SK-N-SH treated with all-trans-retinoic acid at 6 μM for 48 hours (cell line): ENCODE results near the gene TRIOBP.
A peak's percentile ranks its signal among the peaks of the same experiment; 100 is the strongest.

Source experiments
- ATAC-seq: fragments of 200-7000 bp; cut with Tn5 transposase; 3 replicates; pipeline ENCODE4 v1.9.1; 2020; ENCODE audit warnings: mild to moderate bottlenecking, moderate library complexity
- ARNTL ChIP-seq: fragments of 450-650 bp; formaldehyde crosslinking; IDR thresholded peaks from 2 replicates; pipeline ENCODE4 v1.5.0; 2020; ENCODE audit warnings: low read depth, mild to moderate bottlenecking, moderate library complexity, borderline replicate concordance
- BACH2 ChIP-seq: fragments of 250-450 bp; sonication (Bioruptor Pico); IDR thresholded peaks from 2 replicates; pipeline ENCODE4 v1.9.0; 2021; ENCODE audit warnings: mild to moderate bottlenecking, borderline replicate concordance
- CREB5 ChIP-seq: fragments of 250-450 bp; sonication (Bioruptor Pico); IDR thresholded peaks from 2 replicates; pipeline ENCODE4 v1.5.1; 2020; ENCODE audit warnings: low read depth, mild to moderate bottlenecking, moderate library complexity
- CSDC2 ChIP-seq: fragments of 250-450 bp; sonication (Bioruptor Pico); IDR thresholded peaks from 2 replicates; pipeline ENCODE4 v1.5.0; 2020; ENCODE audit warnings: mild to moderate bottlenecking, moderate library complexity
- CSRNP3 ChIP-seq: fragments of 250-450 bp; sonication (Bioruptor Pico); IDR thresholded peaks from 2 replicates; pipeline ENCODE4 v1.5.1; 2021; ENCODE audit warnings: mild to moderate bottlenecking, moderate library complexity
- ISL1 ChIP-seq: fragments of 250-450 bp; sonication (Bioruptor Pico); IDR thresholded peaks from 2 replicates; pipeline ENCODE4 v2.1.2; 2022; ENCODE audit warnings: mild to moderate bottlenecking, moderate library complexity
- OSR1 ChIP-seq: fragments of 250-450 bp; sonication (Bioruptor Pico); IDR thresholded peaks from 2 replicates; pipeline ENCODE4 v1.8.0; 2022; ENCODE audit warnings: moderate library complexity, mild to moderate bottlenecking, inconsistent platforms
- PPARA ChIP-seq: fragments of 250-450 bp; sonication (Bioruptor Pico); IDR thresholded peaks from 2 replicates; pipeline ENCODE4 v1.5.0; 2020; ENCODE audit warnings: mild to moderate bottlenecking, borderline replicate concordance
- RARB ChIP-seq: fragments of 250-450 bp; sonication (Bioruptor Pico); IDR thresholded peaks from 2 replicates; pipeline ENCODE4 v1.8.0; 2021; ENCODE audit warnings: mild to moderate bottlenecking, moderate library complexity
- SNAI2 ChIP-seq: fragments of 250-450 bp; sonication (Bioruptor Pico); IDR thresholded peaks from 2 replicates; pipeline ENCODE4 v1.5.0; 2020; ENCODE audit warnings: mild to moderate bottlenecking, moderate library complexity
- TCF4 ChIP-seq: fragments of 250-450 bp; sonication (Bioruptor Pico); IDR thresholded peaks from 2 replicates; pipeline ENCODE4 v1.8.0; 2021; ENCODE audit warnings: mild to moderate bottlenecking, moderate library complexity, borderline replicate concordance
- TOX ChIP-seq: fragments of 250-450 bp; sonication (Bioruptor Pico); IDR thresholded peaks from 2 replicates; pipeline ENCODE4 v1.8.0; 2021; ENCODE audit warnings: mild to moderate bottlenecking, moderate library complexity, borderline replicate concordance
- TSHZ2 ChIP-seq: fragments of 250-450 bp; sonication (Bioruptor Pico); IDR thresholded peaks from 2 replicates; pipeline ENCODE4 v1.5.0; 2020; ENCODE audit warnings: mild to moderate bottlenecking, moderate library complexity
- ZC3H10 ChIP-seq: fragments of 250-450 bp; sonication (Bioruptor Pico); IDR thresholded peaks from 2 replicates; pipeline ENCODE4 v1.5.1; 2021; ENCODE audit warnings: mild to moderate bottlenecking, moderate library complexity
- ZFP30 ChIP-seq: fragments of 450-650 bp; formaldehyde crosslinking; IDR thresholded peaks from 2 replicates; pipeline ENCODE4 v1.5.0; 2022; ENCODE audit warnings: mild to moderate bottlenecking, moderate library complexity
- ZNF70 ChIP-seq: fragments of 450-650 bp; formaldehyde crosslinking; IDR thresholded peaks from 2 replicates; pipeline ENCODE4 v1.5.0; 2020; ENCODE audit warnings: mild to moderate bottlenecking, moderate library complexity
- ZNF8 ChIP-seq: fragments of 450-650 bp; formaldehyde crosslinking; IDR thresholded peaks from 2 replicates; pipeline ENCODE4 v1.5.0; 2020; ENCODE audit warnings: mild to moderate bottlenecking, moderate library complexity
- TF ChIP-seq, protein P1 (sequence below): fragments of 250-450 bp; sonication (Bioruptor Pico); IDR thresholded peaks from 2 replicates; pipeline ENCODE4 v1.8.0; 2020; ENCODE audit warnings: mild to moderate bottlenecking, moderate library complexity, borderline replicate concordance

The TRIOBP gene

GRCh38 chr22:37802310-37803194 is 105.7 kb downstream of the TRIOBP start:
- TF ChIP-seq ISL1 (CRISPR knock-in tag) (no peak), SNAI2 (CRISPR knock-in tag) (no peak), CSRNP3 (CRISPR knock-in tag) (no peak), PPARA (CRISPR knock-in tag) (no peak), TCF4 (no peak), BACH2 (no peak), ZFP30 (no peak), CREB5 (no peak), TSHZ2 (no peak), ZNF8 (CRISPR knock-in tag) (no peak), CSDC2 (CRISPR knock-in tag) (no peak), ARNTL (CRISPR knock-in tag) (no peak), ZNF70 (no peak), RARB (CRISPR knock-in tag) (no peak), TOX (no peak), OSR1 (CRISPR knock-in tag) (no peak)
- TF ChIP-seq, protein P1, sequence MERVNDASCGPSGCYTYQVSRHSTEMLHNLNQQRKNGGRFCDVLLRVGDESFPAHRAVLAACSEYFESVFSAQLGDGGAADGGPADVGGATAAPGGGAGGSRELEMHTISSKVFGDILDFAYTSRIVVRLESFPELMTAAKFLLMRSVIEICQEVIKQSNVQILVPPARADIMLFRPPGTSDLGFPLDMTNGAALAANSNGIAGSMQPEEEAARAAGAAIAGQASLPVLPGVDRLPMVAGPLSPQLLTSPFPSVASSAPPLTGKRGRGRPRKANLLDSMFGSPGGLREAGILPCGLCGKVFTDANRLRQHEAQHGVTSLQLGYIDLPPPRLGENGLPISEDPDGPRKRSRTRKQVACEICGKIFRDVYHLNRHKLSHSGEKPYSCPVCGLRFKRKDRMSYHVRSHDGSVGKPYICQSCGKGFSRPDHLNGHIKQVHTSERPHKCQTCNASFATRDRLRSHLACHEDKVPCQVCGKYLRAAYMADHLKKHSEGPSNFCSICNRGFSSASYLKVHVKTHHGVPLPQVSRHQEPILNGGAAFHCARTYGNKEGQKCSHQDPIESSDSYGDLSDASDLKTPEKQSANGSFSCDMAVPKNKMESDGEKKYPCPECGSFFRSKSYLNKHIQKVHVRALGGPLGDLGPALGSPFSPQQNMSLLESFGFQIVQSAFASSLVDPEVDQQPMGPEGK (CRISPR knock-in tag) = no peak
- peak; percentile 67 for ATAC-seq

DNA sequence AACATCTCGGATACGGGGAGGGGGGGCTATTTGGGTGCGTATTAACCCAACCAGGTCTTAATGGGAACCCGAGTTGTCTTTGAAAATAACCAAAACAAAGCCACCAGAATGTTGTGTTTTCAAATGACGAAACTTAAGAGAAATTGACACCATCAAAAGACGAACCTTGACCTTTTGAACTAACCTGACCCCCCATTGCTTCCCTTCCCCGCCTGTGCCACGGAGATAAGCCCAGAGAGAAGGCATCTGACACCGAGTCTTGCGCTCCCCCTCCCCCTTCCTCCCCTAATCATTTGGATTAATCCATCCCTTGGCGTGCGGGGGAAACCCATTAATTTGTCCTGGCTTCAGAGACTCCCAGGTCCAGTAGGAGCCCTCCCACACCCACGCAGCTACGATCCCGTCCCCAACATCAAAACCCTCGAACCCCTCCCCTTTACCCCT is 106.4 kb downstream of the TRIOBP start:
- TF ChIP-seq RARB (CRISPR knock-in tag) (no peak), CSDC2 (CRISPR knock-in tag) (no peak), ZNF70 (no peak)

GRCh38 chr22:37803639-37804351 is 106.9 kb downstream of the TRIOBP start:
- no peak for ATAC-seq
- TF ChIP-seq BACH2 = no peak
- no peak for TF ChIP-seq SNAI2 (CRISPR knock-in tag)
- TF ChIP-seq ZNF70 = no peak
- TF ChIP-seq CSDC2 (CRISPR knock-in tag) = no peak
- no peak for TF ChIP-seq TSHZ2
- TF ChIP-seq ZC3H10 = no peak
- no peak for TF ChIP-seq CSRNP3 (CRISPR knock-in tag)

More for the DNA sequence above, 106.4 kb downstream of the TRIOBP start:
- no peak for ATAC-seq
